B cell (primary cell): Measurements from ENCODE around the gene TBX4. TPM values are rescaled to one million over a fixed set of nuclear protein-coding genes. Genes with fewer than 3 reads are reported as not detected.

ENCODE experiments used
- ATAC-seq: fragments of 200-7000 bp; cut with Tn5 transposase; one replicate; pipeline ENCODE4 v1.10.0; 2021; ENCODE audit warnings: low read depth, mild to moderate bottlenecking, moderate number of reproducible peaks, moderate library complexity
- CTCF ChIA-PET: fragments of 350-600 bp; sonication (Branson Sonifier 250); formaldehyde crosslinking; loops from one replicate; lab custom pipeline; 2021; ENCODE audit warnings: antibody characterized with exemption, inconsistent platforms; lab: Charles Lee
- POLR2A ChIA-PET: fragments of 350-600 bp; sonication (Branson Sonifier 250); formaldehyde crosslinking; loops from one replicate; lab custom pipeline; 2021; ENCODE audit warnings: antibody characterized with exemption; lab: Charles Lee
- DNase-seq: peaks from one replicate; pipeline ENCODE4 v3.0.0; 2013
- H2AFZ ChIP-seq: 2 replicates; pipeline ENCODE4 v1.6.1; 2012; ENCODE audit warnings: mild to moderate bottlenecking, low read depth, low read length; ENCODE audit not compliant: insufficient read depth, poor library complexity, severe bottlenecking
- H3K27ac ChIP-seq, 2 donors: 1 replicate in 1 of 2; 2 replicates in 1 of 2; pipeline ENCODE4 v1.5.1; 2012 to 2013; ENCODE audit warnings: low read length in 2 of 2, mild to moderate bottlenecking in 2 of 2, moderate library complexity in 1 of 2
- H3K27me3 ChIP-seq, 4 experiments: fragments of 200-600 bp in 1 of 4; sonication (generic) in 1 of 4; replicated peaks in 1 of 4; 1 replicate in 2 of 4; 2 replicates in 2 of 4; pipeline versions ENCODE4 v1.6.1 to v1.7.0; 2013 to 2016; ENCODE audit warnings: low read length in 3 of 4, mild to moderate bottlenecking in 2 of 4, mixed read lengths in 1 of 4, moderate library complexity in 1 of 4; ENCODE audit not compliant: insufficient read depth in 4 of 4, control insufficient read depth in 3 of 4; ENCODE audit errors: control extremely low read depth in 1 of 4
- H3K36me3 ChIP-seq, 2 experiments: replicated peaks in 1 of 2; 1 replicate in 1 of 2; 2 replicates in 1 of 2; pipeline versions ENCODE4 v1.6.1 to v1.7.1; 2013; ENCODE audit warnings: low read length in 1 of 2; ENCODE audit not compliant: insufficient read depth in 2 of 2, control insufficient read depth in 1 of 2; ENCODE audit errors: control extremely low read depth in 1 of 2, extremely low read depth in 1 of 2
- H3K4me1 ChIP-seq, 2 donors: fragments of 200-600 bp in 1 of 2; sonication (generic) in 1 of 2; 1 replicate in 1 of 2; 2 replicates in 1 of 2; pipeline versions ENCODE4 v1.5.1 to v1.6.1; 2013 to 2017; ENCODE audit warnings: low read length in 2 of 2; ENCODE audit not compliant: control insufficient read depth in 2 of 2, insufficient read depth in 2 of 2
- H3K4me2 ChIP-seq: replicated peaks from 2 replicates; pipeline ENCODE3; 2012; ENCODE audit warnings: mild to moderate bottlenecking, low read depth, low read length; ENCODE audit not compliant: poor library complexity, severe bottlenecking
- H3K4me3 ChIP-seq, 5 experiments: fragments of 200-600 bp in 1 of 5; sonication (generic) in 1 of 5; 1 replicate in 3 of 5; 2 replicates in 2 of 5; pipeline versions ENCODE4 v1.5.1 to v1.7.0; 2011 to 2016; ENCODE audit warnings: low read length in 4 of 5, mild to moderate bottlenecking in 4 of 5, low read depth in 2 of 5, control low read depth in 1 of 5, moderate library complexity in 1 of 5; ENCODE audit not compliant: insufficient read depth in 1 of 5; ENCODE audit errors: control extremely low read depth in 1 of 5, extremely low read depth in 1 of 5
- H3K79me2 ChIP-seq: fragments of 200-600 bp; sonication (generic); one replicate; pipeline ENCODE4 v1.6.0; 2016; ENCODE audit warnings: low read length; ENCODE audit not compliant: control insufficient read depth, insufficient read depth
- H3K9ac ChIP-seq: fragments of 200-600 bp; sonication (generic); 2 replicates; pipeline ENCODE4 v1.6.1; 2017; ENCODE audit warnings: mild to moderate bottlenecking, low read length, moderate library complexity
- H3K9me3 ChIP-seq, 3 donors: one replicate each; pipeline versions ENCODE4 v1.6.1 to v1.7.1; 2013; ENCODE audit warnings: low read length in 2 of 3; ENCODE audit not compliant: control insufficient read depth in 2 of 3, insufficient read depth in 1 of 3; ENCODE audit errors: control extremely low read depth in 1 of 3
- H4K20me1 ChIP-seq: 2 replicates; pipeline ENCODE4 v1.6.0; 2012; ENCODE audit warnings: mild to moderate bottlenecking, low read length; ENCODE audit not compliant: insufficient read depth, control insufficient read depth, poor library complexity, severe bottlenecking
- H3K27ac Mint-ChIP-seq: one replicate; pipeline ENCODE4 v1.8.0; 2021; ENCODE audit warnings: mixed read lengths
- H3K27me3 Mint-ChIP-seq: one replicate; pipeline ENCODE4 v1.8.0; 2021; ENCODE audit warnings: mixed read lengths
- H3K4me1 Mint-ChIP-seq: one replicate; pipeline ENCODE4 v1.8.0; 2021; ENCODE audit warnings: mixed read lengths
- H3K4me3 Mint-ChIP-seq: one replicate; pipeline ENCODE4 v1.8.0; 2021; ENCODE audit warnings: mixed read lengths
- H3K9me3 Mint-ChIP-seq: one replicate; pipeline ENCODE4 v1.8.0; 2022; ENCODE audit warnings: mixed read lengths; ENCODE audit not compliant: insufficient read depth
- EZH2 ChIP-seq: IDR thresholded peaks from 2 replicates; pipeline ENCODE4 v1.6.1; 2012; ENCODE audit warnings: borderline replicate concordance, low read depth, mild to moderate bottlenecking, moderate library complexity, low read length; ENCODE audit not compliant: insufficient read depth, poor library complexity, severe bottlenecking
- WGBS: methylation state at CpG from one replicate; pipeline ENCODE4 v1.1.5; 2013; ENCODE audit warnings: missing lambda C conversion rate; ENCODE audit not compliant: insufficient coverage; 5-methylcytosine and 5-hydroxymethylcytosine counted together
- intact Hi-C: fragments of 100-400 bp; cut with micrococcal nuclease; formaldehyde crosslinking; loops from one replicate; pipeline ENCODE4 v1.10.0; 2022
- polyA plus RNA-seq: library from polyadenylated mRNA; depleted of rRNA; stranded (reverse); fragments of >200 nt; gene quantifications from 2 replicates; pipeline ENCODE4 v1.2.3, GENCODE V29; 2012
- total RNA-seq, 2 donors: library from RNA; stranded (reverse); fragments of 120-200 nt in 1 of 2; gene quantifications; 1 replicate in 1 of 2; 2 replicates in 1 of 2; pipeline versions ENCODE4 v1.2.3 to v1.2.4, GENCODE V29; 2013 to 2022
- TF ChIP-seq, protein P1 (sequence below): fragments of 200-600 bp; IDR thresholded peaks from one replicate; pipeline ENCODE4 v1.8.0; 2022; ENCODE audit warnings: antibody characterized with exemption, mild to moderate bottlenecking

Gene TBX4
- total and polyA plus RNA-seq, 2 donors (not counting 1 experiment from before 2014, with no cell fraction given) = not detected

DNA sequence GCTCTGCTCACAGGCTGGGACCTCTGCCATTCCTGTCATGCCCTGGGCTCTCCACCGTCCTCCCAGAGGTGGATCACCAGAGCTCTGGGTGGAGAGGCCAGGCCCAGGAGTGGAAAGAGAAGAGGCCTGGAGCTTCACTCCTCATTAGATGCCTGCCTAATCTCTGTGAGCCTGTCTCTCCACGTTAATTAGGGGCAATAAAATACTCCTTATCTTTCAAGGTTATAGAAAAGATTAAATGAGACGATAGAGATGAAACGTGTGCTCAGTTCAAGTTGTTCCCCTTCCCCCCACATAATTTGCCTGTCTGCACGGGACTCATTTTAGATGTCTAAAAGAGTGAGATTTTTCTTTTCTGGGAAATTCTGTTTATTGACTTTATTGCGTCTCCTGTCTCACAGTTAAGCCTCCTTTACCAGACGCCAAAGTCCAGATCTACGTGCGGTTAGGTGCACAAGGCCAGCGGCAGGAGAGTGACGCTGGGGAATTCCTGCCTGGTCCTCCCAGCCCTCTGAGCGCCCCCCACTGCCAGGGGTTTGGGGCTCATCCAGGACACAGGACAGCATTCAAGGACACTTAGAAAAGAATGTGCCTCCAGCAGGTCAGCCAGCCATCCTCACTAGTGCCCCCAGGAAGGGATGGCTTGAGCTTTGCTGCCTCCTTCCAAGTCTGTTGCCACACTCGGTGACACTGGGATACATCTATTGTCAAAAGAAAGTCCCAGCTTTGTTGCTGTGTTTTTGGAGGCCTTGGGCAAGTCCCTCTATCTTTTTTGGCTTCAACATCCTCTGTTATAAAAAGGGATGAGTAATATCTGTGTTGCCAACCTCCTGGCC lies 42.3 kb downstream of the TBX4 start:
- no peaks in the 10 kb centered on the region for H3K9me3 Mint-ChIP-seq
- 85% methylated on average over 8 of the region's 13 CpGs for WGBS
- H3K4me3 Mint-ChIP-seq = no peak overlapping the region
- H4K20me1 ChIP-seq = no peaks in the 10 kb centered on the region
- no peaks in the 10 kb centered on the region for H3K79me2 ChIP-seq
- no peak overlapping the region for H3K9ac ChIP-seq
- H3K9me3 ChIP-seq = no peaks in the 10 kb centered on the region
- no peaks in the 10 kb centered on the region for H3K4me1 Mint-ChIP-seq
- no peak overlapping the region for H2AFZ ChIP-seq
- no peak overlapping the region for H3K27ac ChIP-seq
- no peaks in the 10 kb centered on the region for H3K36me3 ChIP-seq
- no peak overlapping the region for H3K4me2 ChIP-seq
- no peak for TF ChIP-seq EZH2
- TF ChIP-seq, protein P1, sequence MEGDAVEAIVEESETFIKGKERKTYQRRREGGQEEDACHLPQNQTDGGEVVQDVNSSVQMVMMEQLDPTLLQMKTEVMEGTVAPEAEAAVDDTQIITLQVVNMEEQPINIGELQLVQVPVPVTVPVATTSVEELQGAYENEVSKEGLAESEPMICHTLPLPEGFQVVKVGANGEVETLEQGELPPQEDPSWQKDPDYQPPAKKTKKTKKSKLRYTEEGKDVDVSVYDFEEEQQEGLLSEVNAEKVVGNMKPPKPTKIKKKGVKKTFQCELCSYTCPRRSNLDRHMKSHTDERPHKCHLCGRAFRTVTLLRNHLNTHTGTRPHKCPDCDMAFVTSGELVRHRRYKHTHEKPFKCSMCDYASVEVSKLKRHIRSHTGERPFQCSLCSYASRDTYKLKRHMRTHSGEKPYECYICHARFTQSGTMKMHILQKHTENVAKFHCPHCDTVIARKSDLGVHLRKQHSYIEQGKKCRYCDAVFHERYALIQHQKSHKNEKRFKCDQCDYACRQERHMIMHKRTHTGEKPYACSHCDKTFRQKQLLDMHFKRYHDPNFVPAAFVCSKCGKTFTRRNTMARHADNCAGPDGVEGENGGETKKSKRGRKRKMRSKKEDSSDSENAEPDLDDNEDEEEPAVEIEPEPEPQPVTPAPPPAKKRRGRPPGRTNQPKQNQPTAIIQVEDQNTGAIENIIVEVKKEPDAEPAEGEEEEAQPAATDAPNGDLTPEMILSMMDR = no peak
- ATAC-seq (no peak), DNase-seq (no peak)
- CTCF ChIA-PET = interaction anchor here (1.3 kb wide), 1 partner anchor 10 kb away, joined by 4 read pairs; no protein-coding TSS in a partner anchor
- H3K4me3 ChIP-seq = no peak overlapping the region
- H3K27me3 ChIP-seq = no peaks in the 10 kb centered on the region
- POLR2A ChIA-PET = no interaction called here
- H3K4me1 ChIP-seq = no peaks in the 10 kb centered on the region
- peaks cover 30% of the 10 kb centered on the region for H3K27me3 Mint-ChIP-seq
- no peak overlapping the region for H3K27ac Mint-ChIP-seq
- intact Hi-C loops = no loop called here
